Muscle layer of duodenum (tissue), 2 donors: ENCODE data around the gene FAM120C.

Experiments used
- H3K27ac ChIP-seq: one replicate; pipeline ENCODE4 v1.7.0; 2013; ENCODE audit warnings: mild to moderate bottlenecking, low read length
- H3K27me3 ChIP-seq: one replicate; pipeline ENCODE4 v1.7.0; 2013; ENCODE audit warnings: low read depth, mild to moderate bottlenecking, control low read depth, low read length
- H3K36me3 ChIP-seq, 2 donors: one replicate each; pipeline ENCODE4 v1.7.0; 2013; ENCODE audit warnings: low read length in 2 of 2, control low read depth in 1 of 2, mild to moderate bottlenecking in 1 of 2; ENCODE audit not compliant: insufficient read depth in 2 of 2, control insufficient read depth in 1 of 2
- H3K4me1 ChIP-seq, 2 donors: one replicate each; pipeline ENCODE4 v1.7.0; 2013; ENCODE audit warnings: low read length in 2 of 2, mild to moderate bottlenecking in 2 of 2, control low read depth in 1 of 2, moderate library complexity in 1 of 2; ENCODE audit not compliant: insufficient read depth in 2 of 2, control insufficient read depth in 1 of 2
- H3K4me3 ChIP-seq, 2 donors: one replicate each; pipeline ENCODE4 v1.7.0; 2013; ENCODE audit warnings: low read length in 2 of 2, low read depth in 1 of 2, mild to moderate bottlenecking in 1 of 2
- H3K9me3 ChIP-seq, 2 donors: one replicate each; pipeline ENCODE4 v1.7.0; 2013; ENCODE audit warnings: low read length in 2 of 2, control low read depth in 1 of 2, mild to moderate bottlenecking in 1 of 2; ENCODE audit not compliant: control insufficient read depth in 1 of 2
- donor health status: healthy.

FAM120C gene

GRCh38 chrX:54024350-54024749 lies 158.7 kb downstream of the FAM120C start:
- Histone ChIP-seq H3K27me3 (no peaks in the 10 kb centered on the region), H3K4me1 (no peaks in the 10 kb centered on the region), H3K4me3 (no peak overlapping the region), H3K9me3 (no peaks in the 10 kb centered on the region), H3K27ac (no peak overlapping the region), H3K36me3 (peaks cover 13 to 19% of the 10 kb centered on the region in 2 donors)
